Hepatocyte (in vitro differentiated cells): Measurements from ENCODE around the gene MEIOSIN. TPM values are rescaled to one million over a fixed set of nuclear protein-coding genes. Genes with fewer than 3 reads are reported as not detected.

Source experiments
- DNase-seq: peaks from one replicate; pipeline ENCODE4 v3.0.0-alpha.2; 2016; ENCODE audit warnings: low spot score
- H2AFZ ChIP-seq: fragments of 200-600 bp; sonication (generic); 2 replicates; pipeline ENCODE4 v1.6.0; 2016; ENCODE audit warnings: antibody characterized with exemption, mild to moderate bottlenecking
- H3K27ac ChIP-seq: fragments of 200-600 bp; sonication (generic); 2 replicates; pipeline ENCODE4 v1.5.1; 2016; ENCODE audit warnings: mild to moderate bottlenecking
- H3K27me3 ChIP-seq: fragments of 200-600 bp; sonication (generic); 2 replicates; pipeline ENCODE4 v1.6.1; 2016
- H3K36me3 ChIP-seq: fragments of 200-600 bp; sonication (generic); replicated peaks from 2 replicates; pipeline ENCODE4 v1.5.1; 2016; ENCODE audit warnings: low read depth; ENCODE audit not compliant: insufficient read depth
- H3K4me1 ChIP-seq: fragments of 200-600 bp; sonication (generic); 2 replicates; pipeline ENCODE4 v1.5.1; 2016; ENCODE audit warnings: mild to moderate bottlenecking, moderate library complexity; ENCODE audit not compliant: insufficient read depth
- H3K4me2 ChIP-seq: fragments of 200-600 bp; sonication (generic); 2 replicates; pipeline ENCODE4 v1.6.0; 2016
- H3K4me3 ChIP-seq: fragments of 200-600 bp; sonication (generic); 2 replicates; pipeline ENCODE4 v1.5.1; 2016; ENCODE audit warnings: mild to moderate bottlenecking
- H3K79me2 ChIP-seq: fragments of 200-600 bp; sonication (generic); 2 replicates; pipeline ENCODE4 v1.6.0; 2017; ENCODE audit warnings: mild to moderate bottlenecking
- H3K9me2 ChIP-seq: fragments of 200-600 bp; sonication (generic); replicated peaks from 2 replicates; pipeline ENCODE4 v1.6.0; 2017; ENCODE audit warnings: mild to moderate bottlenecking; ENCODE audit not compliant: insufficient read depth
- H3K9me3 ChIP-seq: fragments of 200-600 bp; sonication (generic); 2 replicates; pipeline ENCODE4 v1.5.1; 2016; ENCODE audit warnings: low read depth, mild to moderate bottlenecking
- H4K20me1 ChIP-seq: fragments of 200-600 bp; sonication (generic); 2 replicates; pipeline ENCODE4 v1.6.0; 2016; ENCODE audit warnings: mild to moderate bottlenecking; ENCODE audit not compliant: insufficient read depth, poor library complexity, severe bottlenecking
- EZH2 ChIP-seq: fragments of 200-600 bp; sonication (generic); IDR thresholded peaks from 2 replicates; pipeline ENCODE4 v1.6.1; 2016; ENCODE audit warnings: antibody characterized with exemption, mild to moderate bottlenecking, borderline replicate concordance
- EZH2phosphoT487 ChIP-seq: fragments of 200-600 bp; sonication (generic); IDR thresholded peaks from one replicate; pipeline ENCODE4 v1.6.1; 2018; ENCODE audit warnings: antibody characterized with exemption, mild to moderate bottlenecking, low read depth, moderate library complexity; ENCODE audit not compliant: unreplicated experiment, severe bottlenecking
- WGBS: methylation state at CpG from one replicate; pipeline ENCODE4 v1.1.6; 2016; ENCODE audit warnings: low lambda C conversion rate; ENCODE audit errors: missing lambda C conversion rate; 5-methylcytosine and 5-hydroxymethylcytosine counted together
- polyA plus RNA-seq: library from polyadenylated mRNA; unstranded; fragments of >200 nt; fragmentation: Nextera tagmentation; extraction: Ambion mirVana; gene quantifications from 2 replicates; pipeline ENCODE4 v1.2.1, GENCODE V29; 2016
- total RNA-seq: library from RNA; depleted of rRNA; stranded (reverse); fragments of >200 nt; gene quantifications from 2 replicates; pipeline ENCODE4 v1.2.3, GENCODE V29; 2014
- TF ChIP-seq, protein P1 (sequence below): fragments of 200-600 bp; sonication (generic); IDR thresholded peaks from 2 replicates; pipeline ENCODE4 v1.5.1; 2016; ENCODE audit warnings: antibody characterized with exemption, mild to moderate bottlenecking; ENCODE audit not compliant: poor library complexity

The MEIOSIN gene
- total and polyA plus RNA-seq, 2 experiments from 2014 or later: not detected

DNA sequence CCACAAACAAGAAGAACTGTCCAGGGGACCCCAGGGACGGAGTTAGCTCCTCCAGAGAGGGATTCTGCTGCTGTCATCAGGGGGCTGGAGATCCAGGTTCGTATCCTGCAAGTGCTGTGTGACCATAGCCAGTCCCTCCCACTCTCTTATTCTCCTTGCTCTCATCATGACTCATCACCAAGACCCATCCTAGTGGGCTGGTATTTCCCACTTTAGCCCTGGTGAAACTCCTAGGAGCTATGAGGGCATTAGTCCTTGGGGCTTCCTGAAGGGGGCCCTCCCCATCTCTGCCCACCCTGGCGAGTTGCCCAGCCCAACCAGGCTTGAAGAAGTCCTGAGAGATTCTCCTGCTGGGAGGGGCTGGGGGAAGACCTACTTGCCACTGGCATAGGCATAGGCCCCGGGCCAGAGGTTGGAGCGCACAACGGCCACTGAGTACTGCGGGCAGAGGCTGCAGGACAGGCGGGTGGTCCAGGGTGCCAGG lies 66.9 kb downstream of the MEIOSIN start:
- H2AFZ ChIP-seq: no peak overlapping the region
- no peaks in the 10 kb centered on the region for H3K9me3 ChIP-seq
- no peaks in the 10 kb centered on the region for H3K4me1 ChIP-seq
- 84% methylated on average over 7 of the region's 8 CpGs for WGBS
- no peaks in the 10 kb centered on the region for H3K36me3 ChIP-seq
- no peaks in the 10 kb centered on the region for H3K79me2 ChIP-seq
- no peaks in the 10 kb centered on the region for H4K20me1 ChIP-seq
- DNase-seq: no peak
- H3K27ac ChIP-seq: no peak overlapping the region
- no peak overlapping the region for H3K4me3 ChIP-seq
- H3K4me2 ChIP-seq: no peak overlapping the region
- no peaks in the 10 kb centered on the region for H3K9me2 ChIP-seq
- TF ChIP-seq EZH2 (no peak), EZH2phosphoT487 (no peak)
- TF ChIP-seq, protein P1, sequence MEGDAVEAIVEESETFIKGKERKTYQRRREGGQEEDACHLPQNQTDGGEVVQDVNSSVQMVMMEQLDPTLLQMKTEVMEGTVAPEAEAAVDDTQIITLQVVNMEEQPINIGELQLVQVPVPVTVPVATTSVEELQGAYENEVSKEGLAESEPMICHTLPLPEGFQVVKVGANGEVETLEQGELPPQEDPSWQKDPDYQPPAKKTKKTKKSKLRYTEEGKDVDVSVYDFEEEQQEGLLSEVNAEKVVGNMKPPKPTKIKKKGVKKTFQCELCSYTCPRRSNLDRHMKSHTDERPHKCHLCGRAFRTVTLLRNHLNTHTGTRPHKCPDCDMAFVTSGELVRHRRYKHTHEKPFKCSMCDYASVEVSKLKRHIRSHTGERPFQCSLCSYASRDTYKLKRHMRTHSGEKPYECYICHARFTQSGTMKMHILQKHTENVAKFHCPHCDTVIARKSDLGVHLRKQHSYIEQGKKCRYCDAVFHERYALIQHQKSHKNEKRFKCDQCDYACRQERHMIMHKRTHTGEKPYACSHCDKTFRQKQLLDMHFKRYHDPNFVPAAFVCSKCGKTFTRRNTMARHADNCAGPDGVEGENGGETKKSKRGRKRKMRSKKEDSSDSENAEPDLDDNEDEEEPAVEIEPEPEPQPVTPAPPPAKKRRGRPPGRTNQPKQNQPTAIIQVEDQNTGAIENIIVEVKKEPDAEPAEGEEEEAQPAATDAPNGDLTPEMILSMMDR: no peak
- no peaks in the 10 kb centered on the region for H3K27me3 ChIP-seq

DNA sequence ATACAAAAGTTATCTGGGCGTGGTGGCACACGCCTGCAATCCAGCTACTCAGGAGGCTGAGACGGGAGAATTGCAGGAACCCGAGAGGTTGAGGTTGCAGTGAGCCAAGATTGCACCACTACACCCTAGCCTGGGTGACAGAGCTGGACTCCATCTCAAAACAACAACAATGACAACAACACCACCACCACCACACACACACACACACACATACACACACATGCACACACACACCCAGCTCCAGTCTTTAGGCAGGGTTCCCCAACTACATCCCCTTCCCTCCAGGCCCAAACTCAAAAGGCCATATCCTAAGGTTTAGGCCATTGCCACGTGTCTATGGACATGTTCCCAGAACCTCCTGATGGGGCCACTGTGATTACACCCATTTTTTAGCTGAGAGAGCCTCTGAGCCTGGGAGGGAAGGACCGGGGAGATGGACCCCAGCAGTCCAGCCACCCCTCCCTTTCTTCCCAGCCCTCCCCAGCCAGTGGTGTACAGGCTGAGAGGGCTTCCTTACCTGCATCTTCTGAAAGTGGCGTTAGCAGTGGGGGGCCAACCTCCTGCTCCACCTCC lies 68.5 kb downstream of the MEIOSIN start:
- Histone ChIP-seq H3K4me2 (no peak overlapping the region), H3K79me2 (no peaks in the 10 kb centered on the region), H3K4me1 (no peaks in the 10 kb centered on the region), H2AFZ (no peak overlapping the region), H3K9me3 (no peaks in the 10 kb centered on the region), H3K27me3 (no peaks in the 10 kb centered on the region), H3K27ac (no peak overlapping the region), H4K20me1 (no peaks in the 10 kb centered on the region), H3K4me3 (no peak overlapping the region), H3K9me2 (no peaks in the 10 kb centered on the region), H3K36me3 (no peaks in the 10 kb centered on the region)
- no peak for TF ChIP-seq EZH2phosphoT487
- TF ChIP-seq, protein P1: no peak
- TF ChIP-seq EZH2: no peak
- no peak for DNase-seq
- WGBS: 92% methylated on average over 7 of the region's 7 CpGs

DNA sequence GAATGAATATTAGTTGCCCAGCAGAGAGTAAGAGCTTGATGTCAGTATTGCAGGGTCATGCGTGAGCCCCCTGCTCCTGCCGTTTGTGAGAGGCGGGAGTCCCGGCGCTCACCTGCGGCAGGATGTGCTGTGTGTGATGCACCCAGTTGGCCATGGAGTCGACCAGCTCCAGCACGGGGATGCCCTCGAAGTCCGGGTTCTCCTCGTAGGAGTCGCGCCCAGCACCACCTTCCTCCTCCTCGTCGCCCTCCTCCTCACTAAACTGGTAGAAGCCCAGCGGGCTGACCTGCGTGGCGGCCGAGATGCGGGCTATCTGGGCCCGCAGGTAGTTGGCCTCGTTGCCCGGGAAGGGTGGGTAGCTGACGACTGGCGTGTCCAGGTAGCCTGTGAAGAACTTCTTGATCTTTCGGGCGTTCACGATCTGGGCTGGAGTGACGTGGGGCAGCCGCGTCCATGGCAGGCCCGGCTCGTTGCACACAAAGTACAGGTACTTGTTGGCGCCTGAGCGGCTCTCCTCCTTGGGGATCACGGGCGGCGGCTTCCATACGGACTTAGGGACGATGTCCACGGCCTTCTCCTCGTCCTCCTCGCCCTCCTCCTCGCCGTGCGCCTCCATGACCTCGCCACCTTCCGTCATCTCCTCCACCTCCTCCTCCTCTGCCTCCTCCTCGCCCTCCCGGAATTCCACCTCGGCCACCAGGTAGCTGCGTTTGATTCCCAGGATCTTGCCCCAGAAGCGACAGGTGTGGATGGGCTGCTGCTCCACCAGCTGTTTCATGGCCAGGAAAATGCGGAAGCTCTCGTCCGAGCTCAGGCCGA lies 71.1 kb downstream of the MEIOSIN start:
- no peak for DNase-seq
- Histone ChIP-seq H3K9me3 (no peaks in the 10 kb centered on the region), H3K27me3 (no peaks in the 10 kb centered on the region), H2AFZ (no peak overlapping the region), H3K9me2 (no peaks in the 10 kb centered on the region), H3K27ac (no peak overlapping the region), H3K4me1 (no peaks in the 10 kb centered on the region), H4K20me1 (no peaks in the 10 kb centered on the region), H3K36me3 (no peaks in the 10 kb centered on the region), H3K4me3 (no peak overlapping the region), H3K4me2 (no peak overlapping the region), H3K79me2 (no peaks in the 10 kb centered on the region)
- TF ChIP-seq EZH2 (no peak), EZH2phosphoT487 (no peak)
- TF ChIP-seq, protein P1: no peak
- WGBS: 94% methylated on average over 49 of the region's 57 CpGs
